ENCODE results near the gene AK3. TPM values are rescaled to one million over a fixed set of nuclear protein-coding genes. Genes with fewer than 3 reads are reported as not detected.

Gene AK3
- polyA plus RNA-seq, 2 donors = 36.0 to 39.0 TPM

DNA sequence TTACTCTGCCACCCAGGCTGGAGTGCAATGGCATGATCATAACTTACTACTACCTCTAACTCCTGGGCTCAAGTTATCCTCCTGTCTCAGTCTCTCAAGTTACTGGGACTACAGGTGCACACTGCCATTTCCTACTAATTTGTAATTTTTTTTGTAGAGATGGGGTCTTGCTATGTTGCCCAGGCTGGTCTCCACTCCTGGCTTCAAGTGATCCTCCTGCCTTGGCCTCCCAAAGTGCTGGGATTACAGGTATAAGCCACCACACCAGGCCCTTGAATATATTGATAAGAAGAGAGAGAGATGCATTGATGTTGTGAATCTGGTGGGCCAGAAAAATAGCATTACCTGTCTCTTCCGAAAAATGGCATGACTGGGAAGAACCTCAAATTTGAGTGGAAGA, 30.8 kb upstream of the AK3 start:
- 90 to 94% methylated on average over 1 of the region's 1 CpG for WGBS, 2 donors
- Histone ChIP-seq H3K9me3 (ENCODE audit: control insufficient read depth in 2 of 2, insufficient read depth in 1 of 2, low read depth in 1 of 2, low read length in 1 of 2) (no peaks in the 10 kb centered on the region), H3K4me1 (ENCODE audit: control insufficient read depth in 2 of 2, insufficient read depth in 2 of 2, low read length in 1 of 2) (no peaks in the 10 kb centered on the region), H3K4me3 (ENCODE audit: low read depth in 1 of 2, low read length in 2 of 2) (no peak overlapping the region), H3K27me3 (ENCODE audit: control insufficient read depth in 1 of 2, insufficient read depth in 2 of 2, low read length in 2 of 2) (no peaks in the 10 kb centered on the region), H3K36me3 (ENCODE audit: control insufficient read depth in 2 of 2, insufficient read depth in 2 of 2, low read length in 1 of 2) (no peaks in the 10 kb centered on the region), H3K27ac (ENCODE audit: low read depth in 2 of 2, low read length in 1 of 2) (no peak overlapping the region)

DNA sequence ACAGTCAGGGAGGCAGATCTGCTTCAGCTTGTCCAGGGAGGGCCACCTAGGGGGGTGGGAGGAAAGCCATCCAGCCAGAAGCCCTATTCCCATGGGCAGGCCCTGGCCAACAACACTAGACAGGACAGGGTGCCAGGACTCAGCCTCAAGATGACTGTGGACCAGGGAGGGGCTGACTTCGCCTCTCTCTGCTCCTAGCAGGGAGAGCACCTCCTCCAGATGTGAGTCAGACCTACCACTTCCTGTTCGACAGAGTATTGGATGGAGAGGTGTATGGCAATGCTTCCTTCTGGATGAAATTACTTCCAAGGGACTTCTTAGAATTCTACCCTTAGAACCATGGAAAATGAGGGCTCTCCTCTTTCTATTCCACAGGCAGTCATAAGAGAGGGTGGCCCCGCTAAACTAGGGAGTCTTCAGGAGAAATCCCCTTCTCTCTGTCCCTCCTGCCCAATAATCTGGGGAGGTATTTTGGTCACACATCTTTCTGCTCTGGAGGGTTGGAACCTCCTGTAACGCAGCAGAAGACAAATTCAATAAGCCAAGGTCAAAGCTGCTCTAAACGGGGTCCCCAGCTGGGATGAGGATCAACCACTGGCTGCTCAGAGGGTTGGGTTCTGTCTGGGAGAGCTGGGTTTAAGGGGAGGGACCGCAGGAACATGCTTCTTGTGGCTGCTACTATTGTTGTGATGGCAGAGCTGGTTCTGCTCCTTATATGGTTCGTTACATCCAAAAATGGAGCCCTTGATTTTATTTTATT, 28.5 kb upstream of the AK3 start:
- H3K9me3 ChIP-seq (ENCODE audit: control insufficient read depth in 2 of 2, insufficient read depth in 1 of 2, low read depth in 1 of 2, low read length in 1 of 2) = no peaks in the 10 kb centered on the region
- H3K36me3 ChIP-seq (ENCODE audit: control insufficient read depth in 2 of 2, insufficient read depth in 2 of 2, low read length in 1 of 2) = no peaks in the 10 kb centered on the region
- WGBS, 2 donors = 78 to 80% methylated on average over 7 of the region's 7 CpGs
- no peaks in the 10 kb centered on the region for H3K4me1 ChIP-seq (ENCODE audit: control insufficient read depth in 2 of 2, insufficient read depth in 2 of 2, low read length in 1 of 2)
- H3K27ac ChIP-seq (ENCODE audit: low read depth in 2 of 2, low read length in 1 of 2) = no peak overlapping the region
- no peaks in the 10 kb centered on the region for H3K27me3 ChIP-seq (ENCODE audit: control insufficient read depth in 1 of 2, insufficient read depth in 2 of 2, low read length in 2 of 2)
- H3K4me3 ChIP-seq (ENCODE audit: low read depth in 1 of 2, low read length in 2 of 2) = no peak overlapping the region

DNA sequence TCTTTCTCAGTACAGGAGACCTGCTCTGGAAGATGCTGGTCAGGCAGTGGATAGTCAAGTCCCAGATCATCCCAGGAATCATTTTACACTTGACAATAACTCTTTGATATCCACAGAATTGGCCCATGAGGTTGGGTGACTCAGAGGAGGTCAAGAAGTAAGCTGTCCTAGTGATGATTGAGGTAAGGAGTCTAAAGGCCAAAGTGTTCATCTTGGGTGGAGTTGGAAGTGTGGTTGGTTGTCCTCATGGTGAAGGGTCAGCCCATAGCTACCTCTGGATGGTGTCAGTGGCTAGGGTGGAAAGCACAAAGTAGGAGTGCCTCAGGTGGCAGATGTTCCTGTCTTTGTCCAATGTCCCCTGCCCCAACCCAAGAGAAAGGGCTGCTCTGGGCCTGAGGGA, 27.7 kb upstream of the AK3 start:
- no peak overlapping the region for H3K27ac ChIP-seq (ENCODE audit: low read depth in 2 of 2, low read length in 1 of 2)
- no peaks in the 10 kb centered on the region for H3K27me3 ChIP-seq (ENCODE audit: control insufficient read depth in 1 of 2, insufficient read depth in 2 of 2, low read length in 2 of 2)
- no peak overlapping the region for H3K4me3 ChIP-seq (ENCODE audit: low read depth in 1 of 2, low read length in 2 of 2)
- no peaks in the 10 kb centered on the region for H3K36me3 ChIP-seq (ENCODE audit: control insufficient read depth in 2 of 2, insufficient read depth in 2 of 2, low read length in 1 of 2)
- H3K9me3 ChIP-seq (ENCODE audit: control insufficient read depth in 2 of 2, insufficient read depth in 1 of 2, low read depth in 1 of 2, low read length in 1 of 2) = no peaks in the 10 kb centered on the region
- no peaks in the 10 kb centered on the region for H3K4me1 ChIP-seq (ENCODE audit: control insufficient read depth in 2 of 2, insufficient read depth in 2 of 2, low read length in 1 of 2)

DNA sequence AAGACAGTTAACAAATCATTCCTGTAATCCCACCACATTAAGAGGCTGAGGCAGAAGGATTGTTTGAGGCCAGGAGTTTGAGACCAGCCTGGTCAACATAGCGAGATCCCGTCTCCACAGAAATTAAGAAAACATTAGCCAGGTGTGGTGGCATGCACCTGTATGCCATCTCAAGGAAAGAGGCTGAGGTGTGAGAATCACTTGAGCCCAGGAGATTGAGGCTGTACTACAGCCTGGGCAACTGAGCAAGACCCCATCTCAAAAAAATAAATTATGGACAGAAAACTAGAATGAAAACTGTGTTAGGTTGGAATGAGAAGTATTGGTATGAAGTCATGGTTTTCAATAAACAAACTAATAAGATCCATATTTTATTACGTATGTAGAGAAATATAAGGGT, 23.0 kb upstream of the AK3 start:
- H3K9me3 ChIP-seq (ENCODE audit: control insufficient read depth in 2 of 2, insufficient read depth in 1 of 2, low read depth in 1 of 2, low read length in 1 of 2) = no peaks in the 10 kb centered on the region
- H3K4me1 ChIP-seq (ENCODE audit: control insufficient read depth in 2 of 2, insufficient read depth in 2 of 2, low read length in 1 of 2) = peaks cover 0 to 2% of the 10 kb centered on the region in 2 donors
- H3K4me3 ChIP-seq (ENCODE audit: low read depth in 1 of 2, low read length in 2 of 2) = no peak overlapping the region
- no peak overlapping the region for H3K27ac ChIP-seq (ENCODE audit: low read depth in 2 of 2, low read length in 1 of 2)
- 66 to 79% methylated on average over 3 of the region's 3 CpGs for WGBS, 2 donors
- no peaks in the 10 kb centered on the region for H3K27me3 ChIP-seq (ENCODE audit: control insufficient read depth in 1 of 2, insufficient read depth in 2 of 2, low read length in 2 of 2)
- no peaks in the 10 kb centered on the region for H3K36me3 ChIP-seq (ENCODE audit: control insufficient read depth in 2 of 2, insufficient read depth in 2 of 2, low read length in 1 of 2)

DNA sequence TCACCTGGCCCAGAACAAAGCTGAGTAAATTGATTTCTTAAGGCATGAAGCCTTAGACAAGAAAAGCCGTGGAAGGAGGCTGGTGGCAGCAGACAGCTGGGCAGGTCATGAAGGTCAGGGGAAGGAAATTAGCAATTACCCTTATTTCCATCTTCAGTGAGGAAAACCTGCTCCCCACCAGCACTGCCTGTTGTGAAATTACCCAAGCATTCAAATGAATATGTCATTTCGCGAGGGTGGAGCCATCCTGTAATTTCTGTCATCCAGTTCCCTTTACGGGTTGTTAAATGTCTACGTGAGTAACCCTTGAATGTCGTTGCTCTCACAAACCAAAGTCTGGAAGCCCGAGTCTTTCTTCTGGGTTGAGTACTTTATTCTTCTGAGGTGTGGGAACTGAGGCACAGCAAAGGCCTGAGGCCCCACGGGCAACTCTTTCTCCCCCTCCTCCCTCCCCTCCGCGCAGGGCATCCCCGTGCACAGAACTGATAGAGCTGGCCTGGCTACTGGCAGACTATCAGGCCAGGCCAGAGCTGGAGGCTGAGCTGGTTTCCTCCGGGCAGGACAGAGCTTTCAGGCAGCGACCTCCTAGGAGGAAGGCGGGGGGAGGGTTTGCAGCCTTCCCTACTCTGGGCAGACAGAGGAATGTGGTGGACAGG, 22.0 kb upstream of the AK3 start:
- no peaks in the 10 kb centered on the region for H3K27me3 ChIP-seq (ENCODE audit: control insufficient read depth in 1 of 2, insufficient read depth in 2 of 2, low read length in 2 of 2)
- H3K36me3 ChIP-seq (ENCODE audit: control insufficient read depth in 2 of 2, insufficient read depth in 2 of 2, low read length in 1 of 2) = no peaks in the 10 kb centered on the region
- peak overlapping the region in 1 of 2 donors; percentile 5 for H3K4me3 ChIP-seq (ENCODE audit: low read depth in 1 of 2, low read length in 2 of 2)
- no peaks in the 10 kb centered on the region for H3K9me3 ChIP-seq (ENCODE audit: control insufficient read depth in 2 of 2, insufficient read depth in 1 of 2, low read depth in 1 of 2, low read length in 1 of 2)
- WGBS, 2 donors = 44 to 51% methylated on average over 14 of the region's 14 CpGs
- H3K27ac ChIP-seq (ENCODE audit: low read depth in 2 of 2, low read length in 1 of 2) = peak overlapping the region in 1 of 2 donors; percentile 26
- peaks cover 0 to 2% of the 10 kb centered on the region in 2 donors for H3K4me1 ChIP-seq (ENCODE audit: control insufficient read depth in 2 of 2, insufficient read depth in 2 of 2, low read length in 1 of 2)

DNA sequence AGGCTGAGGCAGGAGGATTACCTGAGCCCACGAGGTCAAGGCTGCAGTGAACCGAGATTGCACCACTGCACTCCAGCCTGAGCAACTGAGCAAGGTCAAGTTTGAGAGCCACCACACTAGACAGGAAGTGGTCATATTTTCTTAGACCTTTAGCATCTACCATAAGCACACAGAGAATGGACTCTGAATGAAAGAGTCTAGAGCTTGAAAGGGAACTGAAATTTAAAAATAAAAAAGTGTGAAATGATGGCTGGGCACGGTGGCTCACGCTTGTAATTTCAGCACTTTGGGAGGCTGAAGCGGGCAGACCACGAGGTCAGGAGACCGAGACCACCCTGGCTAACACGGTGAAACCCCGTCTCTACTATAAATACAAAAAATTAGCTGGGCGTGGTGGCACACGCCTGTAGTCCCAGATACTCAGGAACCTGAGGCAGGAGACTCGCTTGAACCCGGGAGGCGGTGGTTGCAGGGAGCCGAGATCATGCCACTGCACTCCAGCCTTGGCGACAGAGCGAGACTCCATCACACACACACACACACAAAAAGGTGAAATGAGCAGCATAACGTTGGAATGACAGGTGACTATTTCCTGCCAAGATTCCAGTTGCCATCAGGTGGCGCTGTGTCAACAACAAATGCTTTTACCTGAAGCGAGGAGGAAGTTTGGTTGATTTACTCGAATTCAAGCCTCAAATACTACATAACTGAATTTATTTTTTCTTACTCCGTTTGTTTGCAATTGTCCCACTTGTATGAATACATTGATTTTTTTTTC, 21.3 kb upstream of the AK3 start:
- 22 to 23% methylated on average over 22 of the region's 22 CpGs for WGBS, 2 donors

DNA sequence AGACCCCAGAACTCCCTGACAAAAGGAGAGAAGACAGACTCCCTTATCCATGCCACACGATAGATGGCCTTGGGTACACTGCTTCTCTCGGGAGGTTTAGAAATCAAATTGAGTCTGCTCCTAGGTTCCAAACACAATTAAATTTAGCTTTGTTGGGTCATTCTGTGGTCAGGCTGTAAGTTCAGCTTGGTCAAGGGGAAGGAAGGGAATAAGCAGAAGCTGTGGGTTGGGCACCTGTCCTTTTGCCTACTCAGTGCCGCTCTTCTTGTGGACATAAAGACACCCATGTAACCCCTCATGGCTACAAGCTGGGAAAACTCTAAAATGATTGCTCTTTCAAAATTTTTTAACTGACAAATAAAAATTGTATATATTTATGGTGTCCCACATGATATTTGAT, 19.1 kb upstream of the AK3 start:
- H3K27me3 ChIP-seq (ENCODE audit: control insufficient read depth in 1 of 2, insufficient read depth in 2 of 2, low read length in 2 of 2) = no peaks in the 10 kb centered on the region
- no peaks in the 10 kb centered on the region for H3K36me3 ChIP-seq (ENCODE audit: control insufficient read depth in 2 of 2, insufficient read depth in 2 of 2, low read length in 1 of 2)
- H3K4me3 ChIP-seq (ENCODE audit: low read depth in 1 of 2, low read length in 2 of 2) = no peak overlapping the region
- peaks cover 0 to 2% of the 10 kb centered on the region in 2 donors for H3K4me1 ChIP-seq (ENCODE audit: control insufficient read depth in 2 of 2, insufficient read depth in 2 of 2, low read length in 1 of 2)
- H3K27ac ChIP-seq (ENCODE audit: low read depth in 2 of 2, low read length in 1 of 2) = no peak overlapping the region
- H3K9me3 ChIP-seq (ENCODE audit: control insufficient read depth in 2 of 2, insufficient read depth in 1 of 2, low read depth in 1 of 2, low read length in 1 of 2) = no peaks in the 10 kb centered on the region
- 85 to 91% methylated on average over 3 of the region's 3 CpGs for WGBS, 2 donors

More for the DNA sequence above, 21.3 kb upstream of the AK3 start:
- Histone ChIP-seq H3K36me3 (ENCODE audit: control insufficient read depth in 2 of 2, insufficient read depth in 2 of 2, low read length in 1 of 2) (no peaks in the 10 kb centered on the region), H3K27ac (ENCODE audit: low read depth in 2 of 2, low read length in 1 of 2) (no peak overlapping the region), H3K4me3 (ENCODE audit: low read depth in 1 of 2, low read length in 2 of 2) (peak overlapping the region in 1 of 2 donors; percentile 5), H3K27me3 (ENCODE audit: control insufficient read depth in 1 of 2, insufficient read depth in 2 of 2, low read length in 2 of 2) (no peaks in the 10 kb centered on the region), H3K9me3 (ENCODE audit: control insufficient read depth in 2 of 2, insufficient read depth in 1 of 2, low read depth in 1 of 2, low read length in 1 of 2) (no peaks in the 10 kb centered on the region), H3K4me1 (ENCODE audit: control insufficient read depth in 2 of 2, insufficient read depth in 2 of 2, low read length in 1 of 2) (peaks cover 0 to 2% of the 10 kb centered on the region in 2 donors)

DNA sequence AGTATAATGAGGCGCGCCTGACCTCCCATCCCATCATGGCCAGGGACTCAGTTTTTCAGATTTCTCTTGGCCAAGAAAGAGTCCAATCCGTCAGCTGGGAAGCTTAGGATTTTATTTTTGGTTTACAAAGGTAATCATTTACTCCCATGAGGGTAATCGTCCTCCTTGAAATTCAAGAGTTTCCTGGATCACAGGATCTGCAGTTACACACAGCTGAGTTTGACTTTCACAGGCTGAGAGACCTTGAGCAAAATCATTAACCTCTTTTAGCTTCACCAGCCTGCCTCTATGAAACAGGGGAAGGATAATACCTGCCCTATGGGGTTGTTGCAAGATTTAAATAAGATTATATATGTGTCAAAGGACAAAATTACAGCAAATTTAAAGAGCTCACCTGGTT, 15.4 kb upstream of the AK3 start:
- Histone ChIP-seq H3K9me3 (ENCODE audit: control insufficient read depth in 2 of 2, insufficient read depth in 1 of 2, low read depth in 1 of 2, low read length in 1 of 2) (no peaks in the 10 kb centered on the region), H3K4me1 (ENCODE audit: control insufficient read depth in 2 of 2, insufficient read depth in 2 of 2, low read length in 1 of 2) (no peaks in the 10 kb centered on the region), H3K36me3 (ENCODE audit: control insufficient read depth in 2 of 2, insufficient read depth in 2 of 2, low read length in 1 of 2) (no peaks in the 10 kb centered on the region), H3K4me3 (ENCODE audit: low read depth in 1 of 2, low read length in 2 of 2) (no peak overlapping the region), H3K27ac (ENCODE audit: low read depth in 2 of 2, low read length in 1 of 2) (no peak overlapping the region), H3K27me3 (ENCODE audit: control insufficient read depth in 1 of 2, insufficient read depth in 2 of 2, low read length in 2 of 2) (no peaks in the 10 kb centered on the region)
- 75 to 86% methylated on average over 4 of the region's 4 CpGs for WGBS, 2 donors

DNA sequence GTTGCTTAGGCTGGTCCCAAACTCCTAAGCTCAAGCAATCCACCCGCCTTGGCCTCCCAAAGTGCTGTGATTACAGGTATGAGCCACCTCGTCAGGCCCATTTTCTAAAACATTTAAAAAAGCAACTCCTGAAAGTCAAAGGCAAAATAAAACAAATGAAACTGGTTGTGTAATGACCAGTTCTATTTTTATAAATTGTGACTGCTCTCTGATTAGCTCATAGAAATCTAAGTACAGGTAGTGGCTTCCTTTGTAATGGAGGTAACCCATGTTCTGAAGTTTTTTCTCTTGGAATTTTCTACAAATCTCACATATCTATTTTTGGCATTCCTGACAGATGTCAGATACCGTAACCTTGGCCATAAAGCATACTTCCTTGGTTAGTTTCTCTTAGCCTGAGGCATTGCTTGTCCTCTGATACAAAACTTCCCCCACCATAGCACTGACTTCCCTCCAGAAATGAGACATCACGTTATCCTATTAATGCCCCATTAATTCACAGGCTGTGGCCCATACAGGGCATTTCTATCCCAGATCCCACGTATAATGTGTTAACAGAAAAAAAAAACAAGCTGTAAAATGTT, 14.1 kb upstream of the AK3 start:
- H3K27me3 ChIP-seq (ENCODE audit: control insufficient read depth in 1 of 2, insufficient read depth in 2 of 2, low read length in 2 of 2) = no peaks in the 10 kb centered on the region
- 61 to 63% methylated on average over 5 of the region's 5 CpGs for WGBS, 2 donors
- H3K9me3 ChIP-seq (ENCODE audit: control insufficient read depth in 2 of 2, insufficient read depth in 1 of 2, low read depth in 1 of 2, low read length in 1 of 2) = no peaks in the 10 kb centered on the region
- H3K4me1 ChIP-seq (ENCODE audit: control insufficient read depth in 2 of 2, insufficient read depth in 2 of 2, low read length in 1 of 2) = no peaks in the 10 kb centered on the region
- no peak overlapping the region for H3K4me3 ChIP-seq (ENCODE audit: low read depth in 1 of 2, low read length in 2 of 2)
- no peak overlapping the region for H3K27ac ChIP-seq (ENCODE audit: low read depth in 2 of 2, low read length in 1 of 2)
- H3K36me3 ChIP-seq (ENCODE audit: control insufficient read depth in 2 of 2, insufficient read depth in 2 of 2, low read length in 1 of 2) = no peaks in the 10 kb centered on the region
